ENCODE results near the gene PBXIP1.
A peak's percentile ranks its signal among the peaks of the same experiment; 100 is the strongest.
"Not testable (repeated sequence)": the region's sequence is repeated elsewhere in the genome, so short reads cannot be mapped to it uniquely, and the experiment has no call there.

PBXIP1 gene

DNA sequence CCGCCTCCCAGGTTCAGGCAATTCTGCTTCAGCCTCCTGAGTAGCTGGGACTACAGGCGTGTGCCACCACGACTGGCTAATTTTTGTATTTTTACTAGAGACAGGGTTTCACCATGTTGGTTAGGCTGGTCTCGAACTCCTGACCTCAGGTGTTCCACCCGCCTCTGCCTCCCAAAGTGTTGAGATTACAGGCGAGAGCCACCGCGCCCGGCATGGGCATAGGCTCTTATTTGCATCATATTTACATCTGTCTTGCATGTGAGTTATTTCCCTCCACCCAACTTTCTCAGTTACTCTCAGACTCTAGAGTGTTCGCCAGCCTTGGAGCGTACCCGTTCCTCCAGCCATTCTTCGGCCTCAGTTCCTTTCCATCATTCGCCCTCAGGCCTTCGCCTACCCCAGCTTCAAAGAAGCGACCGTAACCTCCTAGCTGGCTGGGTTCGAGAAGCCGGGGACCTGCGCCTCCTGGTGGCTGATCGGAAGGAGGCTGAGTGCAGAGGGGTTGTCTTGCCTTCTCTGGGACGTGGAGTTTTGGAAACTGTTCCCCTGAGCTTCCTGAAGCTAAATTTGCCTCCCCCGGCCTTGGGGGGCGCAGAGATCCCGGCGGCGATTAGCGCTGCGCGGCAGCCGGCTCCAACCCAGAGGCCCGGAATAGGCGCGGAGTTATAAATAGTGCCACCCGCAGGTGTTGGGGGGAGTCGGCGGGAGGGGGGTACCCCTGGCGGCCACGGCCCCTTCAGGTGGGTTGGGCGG is 43.1 kb upstream of the PBXIP1 start:
- peak overlapping the region; percentile 78 for H3K4me3 ChIP-seq (ENCODE audit: low read depth, low read length)
- DNase-seq (ENCODE audit: low read depth), result peak; percentile 72
- TF ChIP-seq, protein P1, sequence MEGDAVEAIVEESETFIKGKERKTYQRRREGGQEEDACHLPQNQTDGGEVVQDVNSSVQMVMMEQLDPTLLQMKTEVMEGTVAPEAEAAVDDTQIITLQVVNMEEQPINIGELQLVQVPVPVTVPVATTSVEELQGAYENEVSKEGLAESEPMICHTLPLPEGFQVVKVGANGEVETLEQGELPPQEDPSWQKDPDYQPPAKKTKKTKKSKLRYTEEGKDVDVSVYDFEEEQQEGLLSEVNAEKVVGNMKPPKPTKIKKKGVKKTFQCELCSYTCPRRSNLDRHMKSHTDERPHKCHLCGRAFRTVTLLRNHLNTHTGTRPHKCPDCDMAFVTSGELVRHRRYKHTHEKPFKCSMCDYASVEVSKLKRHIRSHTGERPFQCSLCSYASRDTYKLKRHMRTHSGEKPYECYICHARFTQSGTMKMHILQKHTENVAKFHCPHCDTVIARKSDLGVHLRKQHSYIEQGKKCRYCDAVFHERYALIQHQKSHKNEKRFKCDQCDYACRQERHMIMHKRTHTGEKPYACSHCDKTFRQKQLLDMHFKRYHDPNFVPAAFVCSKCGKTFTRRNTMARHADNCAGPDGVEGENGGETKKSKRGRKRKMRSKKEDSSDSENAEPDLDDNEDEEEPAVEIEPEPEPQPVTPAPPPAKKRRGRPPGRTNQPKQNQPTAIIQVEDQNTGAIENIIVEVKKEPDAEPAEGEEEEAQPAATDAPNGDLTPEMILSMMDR (conservative IDR thresholded peaks at IDR 0.05; ENCODE audit: low read depth, low read length), result peak; percentile 96

DNA sequence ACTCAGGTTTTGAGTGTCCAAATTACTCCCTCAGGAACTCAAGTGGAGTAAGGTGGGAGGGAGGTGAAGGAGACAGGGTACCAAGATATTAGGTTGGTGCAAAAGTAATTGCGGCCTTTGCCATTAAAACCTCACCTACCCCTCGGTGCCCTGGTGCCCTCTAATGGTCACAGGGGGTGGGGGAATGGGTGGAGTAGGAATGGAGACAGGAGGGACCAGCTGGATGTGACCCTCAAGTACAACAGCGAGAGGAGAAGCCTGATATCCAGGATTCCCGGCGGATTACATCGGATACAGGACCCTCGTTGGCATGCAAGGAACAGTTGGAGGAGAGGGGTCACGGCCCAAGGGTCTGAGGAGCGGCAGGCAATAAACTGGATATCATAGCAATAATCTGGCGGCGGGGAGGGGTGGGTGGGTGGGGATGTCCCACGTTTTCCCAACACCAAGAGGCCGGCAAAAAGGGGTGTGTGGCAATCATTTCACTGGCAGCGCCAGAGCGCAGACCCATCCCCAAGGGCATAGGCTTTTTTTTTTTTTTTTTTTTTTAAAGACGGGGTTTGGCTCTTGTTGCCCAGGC is 42.4 kb upstream of the PBXIP1 start:
- no peak for DNase-seq (ENCODE audit: low read depth)
- TF ChIP-seq, protein P1 (conservative IDR thresholded peaks at IDR 0.05; ENCODE audit: low read depth, low read length), result peak; percentile 9
- no peak overlapping the region for H3K4me3 ChIP-seq (ENCODE audit: low read depth, low read length)

DNA sequence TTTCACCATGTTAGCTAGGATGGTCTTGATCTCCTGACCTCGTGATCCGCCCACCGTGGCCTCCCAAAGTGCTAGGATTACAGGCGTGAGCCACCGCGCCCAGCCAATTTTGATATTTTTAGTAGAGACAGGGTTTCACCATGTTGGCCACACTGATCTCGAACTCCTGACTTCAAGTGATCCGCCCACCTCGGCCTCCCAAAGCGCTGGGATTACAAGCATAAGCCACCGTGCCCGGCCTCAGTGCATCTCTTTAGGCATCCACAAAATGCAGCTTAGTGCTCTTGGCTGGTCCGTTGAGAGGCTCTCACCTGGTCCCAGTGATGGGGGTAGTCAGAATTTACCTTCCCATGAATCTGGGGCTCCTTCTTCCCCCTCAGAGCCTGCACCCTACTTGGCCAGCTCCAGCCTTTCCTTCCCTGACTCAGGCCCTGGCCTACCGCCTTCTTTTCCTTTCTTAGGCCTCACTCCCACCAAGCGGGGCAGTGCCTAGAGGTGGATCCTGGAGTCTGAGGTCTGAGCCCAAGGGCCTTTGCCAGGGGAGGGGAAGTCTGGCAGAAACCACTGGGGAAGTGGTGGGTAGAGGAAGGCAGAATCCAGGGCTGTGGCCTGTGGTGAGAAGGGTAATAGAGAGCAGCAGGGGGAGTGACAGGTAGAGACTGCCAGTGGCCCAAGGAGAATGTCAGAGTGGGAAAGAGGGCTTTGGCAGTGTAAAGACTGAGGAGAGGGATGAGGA is 41.2 kb upstream of the PBXIP1 start:
- H3K4me3 ChIP-seq (ENCODE audit: low read depth, low read length), result no peak overlapping the region
- TF ChIP-seq, protein P1 (conservative IDR thresholded peaks at IDR 0.05; ENCODE audit: low read depth, low read length), result no peak
- DNase-seq (ENCODE audit: low read depth), result no peak

GRCh38 chr1:154995301-154995983 is 39.5 kb upstream of the PBXIP1 start:
- TF ChIP-seq, protein P1 (conservative IDR thresholded peaks at IDR 0.05; ENCODE audit: low read depth, low read length), result peak; percentile 52
- not testable (repeated sequence) for H3K4me3 ChIP-seq (ENCODE audit: low read depth, low read length)
- DNase-seq (ENCODE audit: low read depth), result peak; percentile 92

DNA sequence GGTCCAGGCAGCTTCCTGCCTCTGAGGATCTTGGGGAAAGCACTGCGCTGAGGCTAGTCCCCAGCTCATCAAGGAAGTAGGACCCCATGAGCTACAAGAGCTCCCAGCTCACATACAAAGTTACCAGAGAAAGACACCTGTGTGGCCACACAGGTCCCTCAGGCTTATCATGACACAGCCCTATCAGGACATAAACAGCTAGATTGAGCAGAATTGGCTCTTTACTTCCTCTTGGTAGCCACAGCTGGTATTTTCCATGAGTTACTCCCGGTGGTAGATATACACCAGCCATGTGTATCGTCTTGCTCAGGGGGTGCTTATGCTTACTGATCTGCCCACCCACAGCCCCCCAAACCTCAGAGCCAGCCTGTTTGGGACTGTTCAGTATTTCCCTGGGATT is 38.7 kb upstream of the PBXIP1 start:
- no peak for DNase-seq (ENCODE audit: low read depth)
- TF ChIP-seq, protein P1 (conservative IDR thresholded peaks at IDR 0.05; ENCODE audit: low read depth, low read length), result no peak
- H3K4me3 ChIP-seq (ENCODE audit: low read depth, low read length), result no peak overlapping the region

- TF ChIP-seq, protein P1 (conservative IDR thresholded peaks at IDR 0.05; ENCODE audit: low read depth, low read length), result no peak
- DNase-seq (ENCODE audit: low read depth), result no peak
- H3K4me3 ChIP-seq (ENCODE audit: low read depth, low read length), result no peak overlapping the region
Measured at GRCh38 chr1:154994269-154994587, 38.3 kb upstream of the PBXIP1 start.
